Measurements from ENCODE around the gene TTC22. TPM values are rescaled to one million over a fixed set of nuclear protein-coding genes. Genes with fewer than 3 reads are reported as not detected.

Gene TTC22
- total RNA-seq, 1 experiment from 2014 or later: 3.0 TPM

GRCh38 chr1:54751426-54751825, 49.7 kb downstream of the TTC22 start:
- Mint-ChIP-seq H3K4me3 (ENCODE audit: unreplicated experiment) (no peak overlapping the region), H3K4me1 (ENCODE audit: insufficient read depth, unreplicated experiment) (no peaks in the 10 kb centered on the region), H3K9me3 (ENCODE audit: unreplicated experiment) (no peaks in the 10 kb centered on the region), H3K36me3 (ENCODE audit: insufficient read depth, unreplicated experiment) (no peaks in the 10 kb centered on the region), H3K27ac (ENCODE audit: low read depth, unreplicated experiment) (no peak overlapping the region), H3K27me3 (ENCODE audit: insufficient read depth, unreplicated experiment) (no peaks in the 10 kb centered on the region)
- intact Hi-C loops (cut with micrococcal nuclease): no loop called here
- no peak for TF ChIP-seq CTCF (IDR thresholded peaks at IDR 0.05; ENCODE audit: unreplicated experiment)
- ChIA-PET POLR2A (interaction anchor here (0.7 to 1.1 kb wide), 2 partner anchors 25 to 465 kb away, joined by 3 read pairs; no protein-coding TSS in a partner anchor), CTCF (interaction anchor here (0.7 kb wide), 1 partner anchor 179 kb away, joined by 3 read pairs; no protein-coding TSS in a partner anchor)
- no peak for DNase-seq (ENCODE audit: unreplicated experiment)
- no TSS peak for BruUV-seq (replicated peaks)

GRCh38 chr1:54750596-54750995, 50.5 kb downstream of the TTC22 start:
- Mint-ChIP-seq H3K4me3 (ENCODE audit: unreplicated experiment) (no peak overlapping the region), H3K27ac (ENCODE audit: low read depth, unreplicated experiment) (no peak overlapping the region), H3K36me3 (ENCODE audit: insufficient read depth, unreplicated experiment) (no peaks in the 10 kb centered on the region), H3K9me3 (ENCODE audit: unreplicated experiment) (no peaks in the 10 kb centered on the region), H3K4me1 (ENCODE audit: insufficient read depth, unreplicated experiment) (no peaks in the 10 kb centered on the region), H3K27me3 (ENCODE audit: insufficient read depth, unreplicated experiment) (no peaks in the 10 kb centered on the region)
- BruUV-seq (replicated peaks): no TSS peak
- TF ChIP-seq CTCF (IDR thresholded peaks at IDR 0.05; ENCODE audit: unreplicated experiment): no peak
- no peak for DNase-seq (ENCODE audit: unreplicated experiment)
- ChIA-PET CTCF (interaction anchor here (0.6 to 1.3 kb wide), 4 partner anchors 10 to 242 kb away, joined by 3 to 5 read pairs (median 4); partner anchors contain the start of gene PARS2), POLR2A (interaction anchor here (0.7 to 1.3 kb wide), 2 partner anchors 25 to 111 kb away, joined by 3 to 4 read pairs; no protein-coding TSS in a partner anchor)
- intact Hi-C loops (cut with micrococcal nuclease): no loop called here

- Mint-ChIP-seq H3K27me3 (ENCODE audit: insufficient read depth, unreplicated experiment) (no peaks in the 10 kb centered on the region), H3K4me3 (ENCODE audit: unreplicated experiment) (no peak overlapping the region), H3K36me3 (ENCODE audit: insufficient read depth, unreplicated experiment) (no peaks in the 10 kb centered on the region), H3K9me3 (ENCODE audit: unreplicated experiment) (no peaks in the 10 kb centered on the region), H3K27ac (ENCODE audit: low read depth, unreplicated experiment) (no peak overlapping the region), H3K4me1 (ENCODE audit: insufficient read depth, unreplicated experiment) (no peaks in the 10 kb centered on the region)
- no TSS peak for BruUV-seq (replicated peaks)
- no peak for TF ChIP-seq CTCF (IDR thresholded peaks at IDR 0.05; ENCODE audit: unreplicated experiment)
- POLR2A ChIA-PET: no interaction called here
- DNase-seq (ENCODE audit: unreplicated experiment): no peak
- CTCF ChIA-PET: no interaction called here
- intact Hi-C loops (cut with micrococcal nuclease): no loop called here
Measured at GRCh38 chr1:54748094-54748835, 52.9 kb downstream of the TTC22 start.

- POLR2A ChIA-PET: no interaction called here
- CTCF ChIA-PET: no interaction called here
- intact Hi-C loops (cut with micrococcal nuclease): no loop called here
- Mint-ChIP-seq H3K36me3 (ENCODE audit: insufficient read depth, unreplicated experiment) (peaks cover 7% of the 10 kb centered on the region), H3K4me3 (ENCODE audit: unreplicated experiment) (no peak overlapping the region), H3K27me3 (ENCODE audit: insufficient read depth, unreplicated experiment) (no peaks in the 10 kb centered on the region), H3K9me3 (ENCODE audit: unreplicated experiment) (no peaks in the 10 kb centered on the region), H3K27ac (ENCODE audit: low read depth, unreplicated experiment) (no peak overlapping the region), H3K4me1 (ENCODE audit: insufficient read depth, unreplicated experiment) (no peaks in the 10 kb centered on the region)
- no TSS peak for BruUV-seq (replicated peaks)
- TF ChIP-seq CTCF (IDR thresholded peaks at IDR 0.05; ENCODE audit: unreplicated experiment): no peak
- DNase-seq (ENCODE audit: unreplicated experiment): no peak
Measured at GRCh38 chr1:54745864-54746263, 55.3 kb downstream of the TTC22 start.

Data from MCF 10A (cell line).